Mesodermal cell (in vitro differentiated cells): Measurements from ENCODE around the gene DAB1.

Source experiments
- H3K27ac ChIP-seq: 2 replicates; pipeline ENCODE4 v1.7.0; 2013; ENCODE audit warnings: mild to moderate bottlenecking, low read depth, low read length, moderate library complexity; ENCODE audit not compliant: severe bottlenecking
- H3K36me3 ChIP-seq: 2 replicates; pipeline ENCODE4 v1.7.1; 2013; ENCODE audit warnings: mild to moderate bottlenecking, low read length, moderate library complexity; ENCODE audit not compliant: control insufficient read depth, insufficient read depth
- H3K4me1 ChIP-seq: one replicate; pipeline ENCODE4 v1.7.1; 2013; ENCODE audit warnings: mild to moderate bottlenecking, low read length; ENCODE audit not compliant: insufficient read depth, control insufficient read depth, poor library complexity, severe bottlenecking
- H3K4me3 ChIP-seq: 2 replicates; pipeline ENCODE4 v1.7.0; 2013; ENCODE audit warnings: low read length, control low read depth, mild to moderate bottlenecking; ENCODE audit not compliant: insufficient read depth, poor library complexity, severe bottlenecking; ENCODE audit errors: extremely low read depth
- H3K9me3 ChIP-seq: 2 replicates; pipeline ENCODE4 v1.7.1; 2013; ENCODE audit warnings: mild to moderate bottlenecking, low read length, moderate library complexity; ENCODE audit not compliant: control insufficient read depth
- WGBS, 2 experiments: methylation state at CpG; one replicate each; pipeline ENCODE4 v1.1.5; 2013; ENCODE audit warnings: missing lambda C conversion rate in 2 of 2; ENCODE audit not compliant: insufficient coverage in 2 of 2; 5-methylcytosine and 5-hydroxymethylcytosine counted together

Gene DAB1

GRCh38 chr1:57411262-57411661 is 12.6 kb downstream of the DAB1 start:
- WGBS, 2 experiments, result 72 to 75% methylated on average over 3 of the region's 3 CpGs
- no peak overlapping the region for H3K27ac ChIP-seq
- no peak overlapping the region for H3K4me3 ChIP-seq

GRCh38 chr1:57410508-57410907 is 13.4 kb downstream of the DAB1 start:
- 83 to 92% methylated on average over 1 to 2 of the region's 4 CpGs for WGBS, 2 experiments
- Histone ChIP-seq H3K4me3 (no peak overlapping the region), H3K27ac (no peak overlapping the region), H3K9me3 (peaks cover 18% of the 10 kb centered on the region), H3K4me1 (peaks cover 8% of the 10 kb centered on the region), H3K36me3 (no peaks in the 10 kb centered on the region)

More at GRCh38 chr1:57411262-57411661, 12.6 kb downstream of the DAB1 start:
- no peaks in the 10 kb centered on the region for H3K36me3 ChIP-seq
- H3K9me3 ChIP-seq, result peaks cover 18% of the 10 kb centered on the region
- H3K4me1 ChIP-seq, result peaks cover 8% of the 10 kb centered on the region

GRCh38 chr1:57407928-57408327 is 15.9 kb downstream of the DAB1 start:
- no peaks in the 10 kb centered on the region for H3K36me3 ChIP-seq
- peaks cover 8% of the 10 kb centered on the region for H3K4me1 ChIP-seq
- H3K4me3 ChIP-seq, result no peak overlapping the region
- peaks cover 8% of the 10 kb centered on the region for H3K9me3 ChIP-seq
- 79% methylated on average over 4 of the region's 4 CpGs; no CpG with 5 or more reads in 1 of the 2 experiments for WGBS, 2 experiments
- H3K27ac ChIP-seq, result no peak overlapping the region

- Histone ChIP-seq H3K27ac (no peak overlapping the region), H3K9me3 (no peaks in the 10 kb centered on the region), H3K4me1 (peaks cover 8% of the 10 kb centered on the region), H3K36me3 (no peaks in the 10 kb centered on the region), H3K4me3 (no peak overlapping the region)
- WGBS, 2 experiments, result 81 to 88% methylated on average over 1 of the region's 2 CpGs
Measured at GRCh38 chr1:57406428-57406970, 17.4 kb downstream of the DAB1 start.

GRCh38 chr1:57404884-57405283 is 19.0 kb downstream of the DAB1 start:
- Histone ChIP-seq H3K27ac (no peak overlapping the region), H3K9me3 (no peaks in the 10 kb centered on the region), H3K4me3 (no peak overlapping the region), H3K36me3 (no peaks in the 10 kb centered on the region), H3K4me1 (peaks cover 8% of the 10 kb centered on the region)
- 100% methylated on average over 2 of the region's 3 CpGs; no CpG with 5 or more reads in 1 of the 2 experiments for WGBS, 2 experiments

GRCh38 chr1:57403201-57403600 is 20.7 kb downstream of the DAB1 start:
- no CpG with 5 or more reads among the region's 1 CpG for WGBS, 2 experiments
- no peak overlapping the region for H3K4me3 ChIP-seq
- H3K27ac ChIP-seq, result no peak overlapping the region
- no peaks in the 10 kb centered on the region for H3K9me3 ChIP-seq
- no peaks in the 10 kb centered on the region for H3K36me3 ChIP-seq
- peaks cover 2% of the 10 kb centered on the region for H3K4me1 ChIP-seq

- Histone ChIP-seq H3K4me3 (no peak overlapping the region), H3K9me3 (no peaks in the 10 kb centered on the region), H3K4me1 (no peaks in the 10 kb centered on the region), H3K27ac (no peak overlapping the region), H3K36me3 (no peaks in the 10 kb centered on the region)
- 83 to 100% methylated on average over 1 of the region's 1 CpG for WGBS, 2 experiments
Measured at GRCh38 chr1:57401671-57402070, 22.2 kb downstream of the DAB1 start.

GRCh38 chr1:57400048-57400447 is 23.8 kb downstream of the DAB1 start:
- H3K27ac ChIP-seq, result no peak overlapping the region
- 93 to 100% methylated on average over 3 of the region's 5 CpGs for WGBS, 2 experiments
- H3K9me3 ChIP-seq, result no peaks in the 10 kb centered on the region
- no peaks in the 10 kb centered on the region for H3K36me3 ChIP-seq
- no peaks in the 10 kb centered on the region for H3K4me1 ChIP-seq
- no peak overlapping the region for H3K4me3 ChIP-seq

GRCh38 chr1:57393058-57393584 is 30.7 kb downstream of the DAB1 start:
- H3K9me3 ChIP-seq, result no peaks in the 10 kb centered on the region
- no peak overlapping the region for H3K27ac ChIP-seq
- no peaks in the 10 kb centered on the region for H3K36me3 ChIP-seq
- H3K4me3 ChIP-seq, result no peak overlapping the region
- WGBS, 2 experiments, result 94 to 96% methylated on average over 3 to 4 of the region's 6 CpGs
- no peaks in the 10 kb centered on the region for H3K4me1 ChIP-seq

- Histone ChIP-seq H3K36me3 (no peaks in the 10 kb centered on the region), H3K4me1 (no peaks in the 10 kb centered on the region), H3K4me3 (no peak overlapping the region), H3K9me3 (no peaks in the 10 kb centered on the region), H3K27ac (no peak overlapping the region)
- WGBS, 2 experiments, result no CpG with 5 or more reads among the region's 1 CpG
Measured at GRCh38 chr1:57385336-57385735, 38.5 kb downstream of the DAB1 start.

- WGBS, 2 experiments, result no CpG with 5 or more reads among the region's 1 CpG
- H3K4me3 ChIP-seq, result no peak overlapping the region
Measured at GRCh38 chr1:57384901-57385300, 39.0 kb downstream of the DAB1 start.

More at GRCh38 chr1:57384901-57385300, 39.0 kb downstream of the DAB1 start:
- Histone ChIP-seq H3K36me3 (no peaks in the 10 kb centered on the region), H3K9me3 (no peaks in the 10 kb centered on the region), H3K27ac (no peak overlapping the region), H3K4me1 (no peaks in the 10 kb centered on the region)
